GM18873 (cell line): ENCODE data around the gene RBM19.

Experiments
- ATAC-seq: cut with Tn5 transposase; IDR thresholded peaks from one replicate; pipeline ENCODE4 v1.9.1; 2021; ENCODE audit warnings: mild to moderate bottlenecking, moderate library complexity, moderate number of reproducible peaks; ENCODE audit not compliant: unreplicated experiment, low FRiP score

The RBM19 gene

GRCh38 chr12:113792450-113792849, 173.7 kb downstream of the RBM19 start:
- no peak for ATAC-seq

- ATAC-seq = no peak
Measured at GRCh38 chr12:113788020-113788856, 177.9 kb downstream of the RBM19 start.

- no peak for ATAC-seq
Measured at GRCh38 chr12:113786107-113786506, 180.0 kb downstream of the RBM19 start.

GRCh38 chr12:113783811-113784210, 182.3 kb downstream of the RBM19 start:
- no peak for ATAC-seq

GRCh38 chr12:113782873-113783272, 183.3 kb downstream of the RBM19 start:
- ATAC-seq = no peak

GRCh38 chr12:113781415-113782198, 184.5 kb downstream of the RBM19 start:
- no peak for ATAC-seq

GRCh38 chr12:113779774-113780173, 186.4 kb downstream of the RBM19 start:
- no peak for ATAC-seq

- no peak for ATAC-seq
Measured at GRCh38 chr12:113778432-113779132, 187.5 kb downstream of the RBM19 start.

- no peak for ATAC-seq
Measured at GRCh38 chr12:113777751-113778150, 188.4 kb downstream of the RBM19 start.

- no peak for ATAC-seq
Measured at GRCh38 chr12:113776536-113776935, 189.6 kb downstream of the RBM19 start.

- no peak for ATAC-seq
Measured at GRCh38 chr12:113774526-113774925, 191.6 kb downstream of the RBM19 start.

GRCh38 chr12:113772505-113773030, 193.6 kb downstream of the RBM19 start:
- ATAC-seq = no peak

GRCh38 chr12:113770389-113770865, 195.7 kb downstream of the RBM19 start:
- no peak for ATAC-seq

- no peak for ATAC-seq
Measured at GRCh38 chr12:113769305-113769704, 196.8 kb downstream of the RBM19 start.

GRCh38 chr12:113768850-113769249, 197.3 kb downstream of the RBM19 start:
- ATAC-seq = no peak

GRCh38 chr12:113766879-113767878, 198.9 kb downstream of the RBM19 start:
- no peak for ATAC-seq
